HUES48 (cell line): ENCODE data around the gene NHSL1.
A peak's percentile ranks its signal among the peaks of the same experiment; 100 is the strongest.

Experiments used
- H3K27ac ChIP-seq: one replicate; pipeline ENCODE4 v1.7.0; 2013; ENCODE audit warnings: low read depth, low read length, inconsistent platforms
- H3K27me3 ChIP-seq: 2 replicates; pipeline ENCODE4 v1.6.1; 2013; ENCODE audit warnings: mild to moderate bottlenecking, low read length; ENCODE audit not compliant: control insufficient read depth, insufficient read depth
- H3K36me3 ChIP-seq: 2 replicates; pipeline ENCODE4 v1.6.1; 2013; ENCODE audit warnings: low read length; ENCODE audit not compliant: control insufficient read depth, insufficient read depth
- H3K4me1 ChIP-seq: 2 replicates; pipeline ENCODE4 v1.6.1; 2013; ENCODE audit warnings: mild to moderate bottlenecking, low read length; ENCODE audit not compliant: control insufficient read depth, insufficient read depth
- H3K4me3 ChIP-seq: 2 replicates; pipeline ENCODE4 v1.5.1; 2013; ENCODE audit warnings: mild to moderate bottlenecking, low read depth, low read length
- H3K9ac ChIP-seq: 2 replicates; pipeline ENCODE4 v1.6.1; 2013; ENCODE audit warnings: mild to moderate bottlenecking, low read depth, low read length, moderate library complexity
- H3K9me3 ChIP-seq: 2 replicates; pipeline ENCODE4 v1.6.1; 2013; ENCODE audit warnings: low read length; ENCODE audit not compliant: control insufficient read depth, insufficient read depth

Gene NHSL1

DNA sequence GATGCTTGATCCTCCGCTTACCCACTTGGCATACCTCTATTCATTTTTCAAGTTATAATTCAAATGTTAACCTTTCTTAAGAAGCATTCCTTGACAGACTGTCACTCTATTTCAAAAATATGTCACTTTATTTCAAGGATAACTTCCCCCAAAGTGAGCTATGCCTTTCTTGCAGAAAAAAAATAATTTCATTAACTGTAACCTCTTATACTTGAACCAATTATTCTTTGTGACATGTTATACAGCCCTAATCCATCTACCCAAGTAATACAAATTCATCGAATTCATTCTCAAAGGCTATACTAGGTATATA is 9.3 kb upstream of the NHSL1 start:
- H3K4me3 ChIP-seq = no peak overlapping the region

DNA sequence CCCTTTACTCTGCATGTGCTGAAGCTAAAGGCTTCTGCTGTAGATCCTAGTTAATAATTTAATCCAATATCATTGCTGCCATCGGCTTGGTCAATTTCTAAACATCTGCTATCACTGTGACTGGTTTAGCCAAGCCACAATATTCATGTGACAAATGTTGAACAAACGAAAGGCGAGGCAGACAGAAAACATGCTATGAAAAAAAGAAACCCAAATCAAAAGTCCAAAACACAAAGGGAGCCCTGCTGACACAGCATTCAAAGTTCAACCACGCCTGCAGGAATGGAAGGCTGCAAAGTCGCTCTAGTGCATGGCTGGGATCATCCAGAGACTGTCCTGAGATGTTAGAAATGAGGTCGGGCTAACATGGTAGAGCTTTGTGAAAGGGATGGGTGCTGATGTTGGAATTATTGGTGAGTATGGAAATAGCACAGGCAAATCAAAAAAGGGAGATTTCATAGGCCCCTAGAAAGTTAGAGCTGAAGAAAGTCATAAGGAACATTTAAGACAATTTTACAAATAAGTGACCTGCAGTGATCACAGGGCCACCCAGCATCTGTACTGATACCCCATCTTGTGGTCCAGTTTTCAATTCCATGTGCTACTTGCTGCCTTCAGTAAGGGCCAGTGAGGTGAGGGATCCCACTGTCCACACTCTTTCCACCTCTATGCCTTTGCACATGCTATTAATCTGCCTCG is 8.8 kb upstream of the NHSL1 start:
- Histone ChIP-seq H3K4me3 (no peak overlapping the region), H3K9ac (no peak overlapping the region), H3K9me3 (no peaks in the 10 kb centered on the region), H3K27ac (no peak overlapping the region), H3K27me3 (no peaks in the 10 kb centered on the region), H3K4me1 (peaks cover 9% of the 10 kb centered on the region), H3K36me3 (no peaks in the 10 kb centered on the region)

More for the DNA sequence above, 9.3 kb upstream of the NHSL1 start:
- Histone ChIP-seq H3K27me3 (no peaks in the 10 kb centered on the region), H3K9me3 (no peaks in the 10 kb centered on the region), H3K4me1 (peaks cover 9% of the 10 kb centered on the region), H3K9ac (no peak overlapping the region), H3K36me3 (no peaks in the 10 kb centered on the region), H3K27ac (no peak overlapping the region)

DNA sequence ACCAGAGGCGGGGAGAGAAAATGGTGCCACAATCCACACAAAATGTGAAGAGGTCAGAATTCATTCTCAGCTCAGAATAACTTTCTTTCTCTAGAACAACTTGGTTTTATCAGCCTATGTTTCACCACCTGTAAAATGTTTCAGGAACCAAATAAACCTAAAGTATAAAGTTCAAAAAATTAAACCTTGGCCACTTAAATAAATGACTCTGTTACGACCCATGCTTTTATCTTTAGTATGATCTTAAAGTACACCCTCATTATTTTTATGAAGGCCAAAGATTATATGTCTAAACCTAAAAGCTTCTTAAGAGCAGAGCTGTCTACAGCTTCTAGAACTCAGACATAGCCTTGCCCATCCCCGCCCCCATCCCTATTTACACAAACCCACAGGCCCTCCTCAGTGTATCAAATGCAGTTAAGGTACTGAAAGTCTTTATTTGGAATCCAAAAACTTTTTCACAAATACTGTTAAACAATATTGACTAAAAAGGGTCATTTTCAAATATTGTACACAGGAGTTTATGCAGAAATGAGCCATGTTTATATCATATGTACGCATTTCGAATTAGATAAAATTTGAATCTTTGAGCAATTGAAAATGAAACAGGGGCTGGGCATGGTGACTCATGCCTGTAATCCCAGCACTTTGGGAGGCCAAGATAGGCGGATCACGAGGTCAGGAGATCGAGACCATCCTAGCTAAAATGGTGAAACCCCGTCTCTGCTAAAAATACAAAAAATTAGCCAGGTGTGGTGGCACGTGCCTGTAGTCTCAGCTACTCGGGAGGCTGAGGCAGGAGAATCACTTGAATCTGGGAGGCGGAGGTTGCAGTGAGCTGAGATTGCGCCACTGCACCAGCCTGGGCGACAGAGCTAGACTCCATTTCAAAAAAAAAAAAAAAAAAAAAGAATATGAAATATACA is 5.7 kb upstream of the NHSL1 start:
- no peak overlapping the region for H3K27ac ChIP-seq
- no peaks in the 10 kb centered on the region for H3K36me3 ChIP-seq
- no peak overlapping the region for H3K4me3 ChIP-seq
- no peaks in the 10 kb centered on the region for H3K9me3 ChIP-seq
- H3K27me3 ChIP-seq = no peaks in the 10 kb centered on the region
- H3K9ac ChIP-seq = no peak overlapping the region
- peaks cover 16% of the 10 kb centered on the region for H3K4me1 ChIP-seq

DNA sequence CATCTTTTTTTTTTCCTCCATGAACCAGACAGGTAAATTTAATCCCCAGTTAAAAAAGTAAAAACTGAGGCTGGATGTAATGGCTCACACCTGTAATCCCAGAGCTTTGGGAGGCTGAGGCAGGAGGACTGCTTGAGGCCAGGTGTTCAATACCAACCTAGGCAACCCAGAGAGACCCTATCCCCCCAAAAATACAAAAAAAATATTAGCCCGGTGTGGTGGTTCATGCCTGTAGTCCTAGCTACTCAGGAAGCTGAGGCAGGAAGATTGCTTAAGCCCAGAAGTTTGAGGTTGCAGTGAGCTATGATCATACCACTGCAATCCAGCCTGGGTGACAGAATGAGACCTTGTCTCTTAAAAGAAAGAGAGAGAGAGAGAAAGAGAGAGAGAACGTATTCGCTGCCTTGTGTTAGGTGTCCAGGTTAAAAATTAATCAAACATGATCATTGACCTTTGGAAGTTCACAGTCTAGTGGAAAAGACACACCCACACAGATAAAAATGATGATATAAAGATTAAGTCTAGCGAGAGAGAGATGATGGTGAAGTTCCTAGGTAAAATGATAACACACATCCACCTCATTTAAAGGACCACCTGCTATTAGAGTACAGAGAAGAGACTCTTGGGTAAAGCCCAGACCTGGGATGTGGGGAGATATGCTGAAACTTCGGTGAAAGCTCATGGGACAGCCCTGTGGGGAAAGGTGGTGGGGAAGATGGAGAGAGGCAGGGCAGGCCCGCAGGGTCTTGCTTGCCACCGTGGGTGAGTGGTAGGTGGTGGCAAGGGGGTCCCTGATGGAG is 4.8 kb upstream of the NHSL1 start:
- Histone ChIP-seq H3K4me1 (peaks cover 25% of the 10 kb centered on the region), H3K9ac (no peak overlapping the region), H3K27ac (no peak overlapping the region), H3K36me3 (no peaks in the 10 kb centered on the region), H3K9me3 (no peaks in the 10 kb centered on the region), H3K4me3 (no peak overlapping the region), H3K27me3 (no peaks in the 10 kb centered on the region)

DNA sequence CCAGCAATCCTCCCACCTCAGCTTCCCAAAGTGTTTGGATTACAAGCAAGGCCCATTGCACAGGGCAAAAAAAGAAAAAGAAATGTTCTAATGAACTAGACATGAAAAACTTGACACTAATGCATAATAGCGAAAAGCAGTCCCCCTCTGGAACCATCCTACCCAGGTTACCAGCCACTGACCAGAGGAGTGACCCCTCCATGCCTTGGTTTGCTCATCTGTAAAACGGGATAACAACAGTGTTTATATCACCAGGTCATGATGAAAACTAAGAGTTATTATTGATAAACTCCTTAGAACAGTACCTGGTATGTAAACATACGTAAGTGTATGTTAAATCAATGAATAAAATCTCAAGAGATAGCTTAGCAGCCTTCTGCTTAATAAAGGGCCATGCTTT is 3.3 kb upstream of the NHSL1 start:
- Histone ChIP-seq H3K4me3 (no peak overlapping the region), H3K9ac (no peak overlapping the region), H3K27ac (no peak overlapping the region), H3K4me1 (peaks cover 40% of the 10 kb centered on the region), H3K27me3 (no peaks in the 10 kb centered on the region), H3K9me3 (no peaks in the 10 kb centered on the region), H3K36me3 (no peaks in the 10 kb centered on the region)

DNA sequence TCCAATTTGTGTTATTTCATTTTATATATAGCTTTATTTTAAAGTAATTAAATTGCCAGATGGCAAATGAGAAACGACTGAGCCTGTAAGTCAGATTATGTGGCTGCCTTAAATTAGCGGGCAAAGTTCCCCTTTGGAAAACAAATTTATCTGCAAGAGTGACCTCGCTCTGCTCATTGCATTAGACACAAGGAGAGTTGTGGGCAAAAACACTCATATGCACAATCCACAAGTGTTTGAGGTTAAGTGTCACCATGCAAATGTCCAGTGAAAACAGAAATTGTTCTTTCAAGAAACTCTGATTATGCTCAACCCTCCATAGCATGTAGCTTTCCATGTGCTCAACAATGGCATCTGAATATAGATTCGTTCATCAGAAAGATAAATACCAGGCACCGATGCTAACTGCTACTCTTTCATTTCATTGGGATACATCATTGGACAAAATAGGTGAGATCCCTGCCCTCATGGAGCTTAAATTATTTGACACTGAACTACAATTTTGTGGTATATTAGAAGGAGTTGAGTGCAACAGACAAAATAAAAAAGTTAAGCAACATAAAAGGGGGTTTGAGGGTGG is 1.7 kb upstream of the NHSL1 start:
- H3K27ac ChIP-seq = peak overlapping the region; percentile 8
- H3K27me3 ChIP-seq = no peaks in the 10 kb centered on the region
- H3K9me3 ChIP-seq = no peaks in the 10 kb centered on the region
- peaks cover 2% of the 10 kb centered on the region; the same call in 1 of the 2 replicates for H3K36me3 ChIP-seq
- peaks cover 53% of the 10 kb centered on the region for H3K4me1 ChIP-seq
- no peak overlapping the region for H3K9ac ChIP-seq
- H3K4me3 ChIP-seq = no peak overlapping the region

DNA sequence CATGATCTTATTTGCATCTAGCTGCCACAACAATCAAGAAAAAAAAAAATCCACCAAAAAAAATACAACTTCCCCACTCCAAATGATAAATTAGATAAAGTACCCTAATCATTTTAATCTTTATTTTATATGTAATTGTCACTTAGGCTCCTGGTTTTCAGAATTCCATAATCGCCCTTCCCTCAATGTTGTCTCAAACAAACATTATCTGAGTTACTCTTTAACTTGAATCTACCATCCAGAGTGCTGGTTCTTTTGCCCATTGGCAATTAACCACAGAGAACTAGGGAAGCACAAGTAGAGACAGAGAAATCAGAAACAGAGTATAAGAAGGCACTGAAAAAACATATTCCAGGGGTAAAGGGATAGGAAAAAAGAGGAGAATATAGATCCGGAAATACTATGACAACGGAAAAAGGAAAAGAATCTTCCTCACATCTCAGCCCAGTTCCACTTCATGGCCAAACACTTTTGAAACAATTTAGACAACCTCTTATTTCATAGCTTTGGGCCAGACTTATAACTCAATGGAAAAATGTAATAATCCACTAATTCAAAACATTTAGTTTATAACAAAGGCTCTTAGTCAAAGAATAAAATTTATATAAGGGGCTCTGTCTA is 861 bp upstream of the NHSL1 start:
- no peak overlapping the region for H3K9ac ChIP-seq
- H3K27ac ChIP-seq = peak overlapping the region; percentile 88
- no peaks in the 10 kb centered on the region for H3K27me3 ChIP-seq
- H3K4me1 ChIP-seq = peaks cover 53% of the 10 kb centered on the region
- H3K4me3 ChIP-seq = no peak overlapping the region
- H3K36me3 ChIP-seq = peaks cover 4% of the 10 kb centered on the region; the same call in 1 of the 2 replicates
- no peaks in the 10 kb centered on the region for H3K9me3 ChIP-seq

DNA sequence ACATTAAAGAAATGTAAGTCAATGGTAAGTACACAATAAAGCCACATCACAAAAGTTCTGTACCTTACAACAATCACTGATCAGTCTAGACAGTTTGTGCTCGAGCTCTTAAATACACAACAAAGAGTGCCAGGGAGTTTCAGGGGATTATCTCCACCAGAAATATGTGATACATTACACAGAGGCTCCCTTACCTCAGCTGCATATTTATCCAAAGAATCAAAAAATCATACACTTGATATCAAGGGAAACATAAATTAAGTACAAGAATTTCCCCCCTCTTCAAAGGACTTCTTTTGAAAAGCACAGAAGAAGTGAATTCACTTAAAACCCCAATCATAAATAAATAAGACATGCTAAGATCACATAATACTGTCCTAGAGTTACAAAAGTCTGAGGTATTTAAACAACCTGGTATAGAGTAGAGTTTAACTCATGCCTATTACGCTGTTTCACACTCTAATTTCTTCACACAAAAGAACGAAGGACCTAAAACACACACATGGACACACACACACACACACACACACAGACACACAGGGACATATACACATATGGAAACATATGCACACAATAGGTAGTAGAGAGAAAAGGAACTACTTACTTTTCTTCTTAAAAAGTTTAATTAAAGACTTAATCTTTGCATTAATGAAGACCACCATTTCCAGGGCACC is 528 bp downstream of the NHSL1 start:
- Histone ChIP-seq H3K4me3 (peak overlapping the region; percentile 38), H3K9ac (peak overlapping the region; percentile 3; the same call in 1 of the 2 replicates), H3K27me3 (no peaks in the 10 kb centered on the region), H3K9me3 (no peaks in the 10 kb centered on the region), H3K27ac (peak overlapping the region; percentile 88), H3K4me1 (peaks cover 56% of the 10 kb centered on the region), H3K36me3 (peaks cover 4% of the 10 kb centered on the region; the same call in 1 of the 2 replicates)

DNA sequence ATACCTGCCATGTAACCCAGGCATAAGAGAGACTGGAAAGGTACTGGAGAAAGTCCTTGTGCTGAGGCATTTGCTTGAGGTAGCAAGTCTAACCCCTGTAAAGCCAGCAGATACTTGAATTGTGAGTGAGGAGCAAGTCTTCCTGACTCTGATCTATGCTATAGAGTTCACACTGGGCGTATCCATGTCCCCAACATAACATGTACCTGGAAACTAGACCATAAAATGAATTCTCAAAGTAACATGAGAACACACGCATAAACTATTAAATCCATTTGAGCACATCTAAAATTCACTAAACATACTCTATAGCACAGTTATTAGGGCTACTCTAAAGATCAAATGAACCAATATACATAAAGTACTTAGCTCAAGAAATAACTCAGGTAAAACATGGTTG is 2.0 kb downstream of the NHSL1 start:
- H3K4me3 ChIP-seq = peak overlapping the region; percentile 38; the same call in 1 of the 2 replicates
- H3K9ac ChIP-seq = no peak overlapping the region
- H3K36me3 ChIP-seq = peaks cover 4% of the 10 kb centered on the region; the same call in 1 of the 2 replicates
- H3K4me1 ChIP-seq = peaks cover 71% of the 10 kb centered on the region
- H3K27me3 ChIP-seq = no peaks in the 10 kb centered on the region
- no peaks in the 10 kb centered on the region for H3K9me3 ChIP-seq
- no peak overlapping the region for H3K27ac ChIP-seq

DNA sequence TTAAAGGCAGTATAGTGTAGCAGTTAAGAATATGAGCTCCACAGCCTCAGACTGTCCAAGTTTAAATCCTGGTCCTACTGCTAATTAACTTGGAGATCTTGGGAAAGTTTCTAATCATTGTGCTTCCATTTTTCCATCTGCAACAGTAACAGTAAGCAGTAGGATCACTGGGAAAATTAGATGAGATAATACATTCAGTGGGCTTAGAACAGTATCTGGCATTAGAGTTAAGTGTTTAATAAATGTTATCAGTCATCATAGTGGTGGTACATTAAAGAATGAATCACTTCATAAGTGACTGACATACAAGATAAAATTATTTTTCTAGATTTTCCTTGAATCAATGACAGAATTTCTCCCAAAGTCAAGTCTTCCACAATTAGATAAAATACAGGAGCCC is 5.0 kb downstream of the NHSL1 start:
- no peak overlapping the region for H3K4me3 ChIP-seq
- no peaks in the 10 kb centered on the region for H3K9me3 ChIP-seq
- H3K36me3 ChIP-seq = peaks cover 4% of the 10 kb centered on the region; the same call in 1 of the 2 replicates
- no peak overlapping the region for H3K9ac ChIP-seq
- H3K27me3 ChIP-seq = no peaks in the 10 kb centered on the region
- no peak overlapping the region for H3K27ac ChIP-seq
- H3K4me1 ChIP-seq = peaks cover 57% of the 10 kb centered on the region
